Neural progenitor cell (in vitro differentiated cells): Measurements from ENCODE around the gene SNRNP70. TPM values are rescaled to one million over a fixed set of nuclear protein-coding genes. Genes with fewer than 3 reads are reported as not detected.
A peak's percentile ranks its signal among the peaks of the same experiment; 100 is the strongest.

Experiments
- DNase-seq: peaks from one replicate; pipeline ENCODE4 v3.0.0-alpha.2; 2016; ENCODE audit warnings: low spot score
- H2AFZ ChIP-seq: fragments of 200-600 bp; sonication (generic); replicated peaks from 2 replicates; pipeline ENCODE4 v1.6.1; 2016; ENCODE audit warnings: antibody characterized with exemption
- H3F3A ChIP-seq: fragments of 200-600 bp; sonication (generic); 2 replicates; pipeline ENCODE4 v1.6.1; 2016; ENCODE audit warnings: antibody characterized with exemption, low read depth
- H3K27ac ChIP-seq: fragments of 200-600 bp; sonication (generic); 2 replicates; pipeline ENCODE4 v1.5.1; 2016; ENCODE audit warnings: mild to moderate bottlenecking
- H3K27me3 ChIP-seq: fragments of 200-600 bp; sonication (generic); 2 replicates; pipeline ENCODE4 v1.6.1; 2016; ENCODE audit warnings: mild to moderate bottlenecking, moderate library complexity
- H3K36me3 ChIP-seq: fragments of 200-600 bp; sonication (generic); 2 replicates; pipeline ENCODE4 v1.5.1; 2016
- H3K4me1 ChIP-seq: fragments of 200-600 bp; sonication (generic); 2 replicates; pipeline ENCODE4 v1.6.1; 2016; ENCODE audit warnings: mixed run types
- H3K4me2 ChIP-seq: fragments of 200-600 bp; sonication (generic); 2 replicates; pipeline ENCODE4 v1.6.1; 2016
- H3K4me3 ChIP-seq: fragments of 200-600 bp; sonication (generic); 2 replicates; pipeline ENCODE4 v1.5.1; 2016
- H3K79me2 ChIP-seq: fragments of 200-600 bp; sonication (generic); 2 replicates; pipeline ENCODE4 v1.6.1; 2016; ENCODE audit warnings: low read depth
- H3K9ac ChIP-seq: fragments of 200-600 bp; sonication (generic); 2 replicates; pipeline ENCODE4 v1.6.1; 2016
- H3K9me3 ChIP-seq: fragments of 200-600 bp; sonication (generic); 2 replicates; pipeline ENCODE4 v1.5.1; 2016; ENCODE audit warnings: low read depth
- H4K20me1 ChIP-seq: fragments of 200-600 bp; sonication (generic); 2 replicates; pipeline ENCODE4 v1.6.1; 2016; ENCODE audit warnings: low read depth
- H3K27ac Mint-ChIP-seq: 3 replicates; pipeline ENCODE4 v1.8.0; 2021; ENCODE audit warnings: mixed read lengths
- H3K27me3 Mint-ChIP-seq: 2 replicates; pipeline ENCODE4 v1.8.0; 2022; ENCODE audit warnings: low read depth, mild to moderate bottlenecking, inconsistent platforms, moderate library complexity, mixed read lengths; ENCODE audit not compliant: insufficient read depth
- H3K36me3 Mint-ChIP-seq: 3 replicates; pipeline ENCODE4 v1.8.0; 2021; ENCODE audit warnings: mixed read lengths
- H3K4me1 Mint-ChIP-seq: 3 replicates; pipeline ENCODE4 v1.8.0; 2021; ENCODE audit warnings: mixed read lengths
- H3K4me3 Mint-ChIP-seq: 3 replicates; pipeline ENCODE4 v1.8.0; 2021; ENCODE audit warnings: mild to moderate bottlenecking, moderate library complexity, mixed read lengths
- H3K9me3 Mint-ChIP-seq: 3 replicates; pipeline ENCODE4 v1.8.0; 2020; ENCODE audit warnings: mixed read lengths
- EZH2 ChIP-seq: fragments of 200-600 bp; sonication (generic); IDR thresholded peaks from 2 replicates; pipeline ENCODE4 v1.6.1; 2017; ENCODE audit warnings: antibody characterized with exemption, mild to moderate bottlenecking, moderate library complexity
- EZH2phosphoT487 ChIP-seq: fragments of 200-600 bp; sonication (generic); IDR thresholded peaks from 2 replicates; pipeline ENCODE4 v1.6.1; 2017; ENCODE audit warnings: antibody characterized with exemption
- total RNA-seq: library from RNA; depleted of rRNA; stranded (reverse); fragments of >200 nt; gene quantifications from 2 replicates; pipeline ENCODE4 v1.2.3, GENCODE V29; 2015; ENCODE audit warnings: low replicate concordance
- TF ChIP-seq, protein P1 (sequence below): fragments of 200-600 bp; sonication (generic); IDR thresholded peaks from 2 replicates; pipeline ENCODE4 v1.5.1; 2017; ENCODE audit warnings: antibody characterized with exemption, mild to moderate bottlenecking

The SNRNP70 gene
- total RNA-seq, 1 donor from 2014 or later = 162 TPM

DNA sequence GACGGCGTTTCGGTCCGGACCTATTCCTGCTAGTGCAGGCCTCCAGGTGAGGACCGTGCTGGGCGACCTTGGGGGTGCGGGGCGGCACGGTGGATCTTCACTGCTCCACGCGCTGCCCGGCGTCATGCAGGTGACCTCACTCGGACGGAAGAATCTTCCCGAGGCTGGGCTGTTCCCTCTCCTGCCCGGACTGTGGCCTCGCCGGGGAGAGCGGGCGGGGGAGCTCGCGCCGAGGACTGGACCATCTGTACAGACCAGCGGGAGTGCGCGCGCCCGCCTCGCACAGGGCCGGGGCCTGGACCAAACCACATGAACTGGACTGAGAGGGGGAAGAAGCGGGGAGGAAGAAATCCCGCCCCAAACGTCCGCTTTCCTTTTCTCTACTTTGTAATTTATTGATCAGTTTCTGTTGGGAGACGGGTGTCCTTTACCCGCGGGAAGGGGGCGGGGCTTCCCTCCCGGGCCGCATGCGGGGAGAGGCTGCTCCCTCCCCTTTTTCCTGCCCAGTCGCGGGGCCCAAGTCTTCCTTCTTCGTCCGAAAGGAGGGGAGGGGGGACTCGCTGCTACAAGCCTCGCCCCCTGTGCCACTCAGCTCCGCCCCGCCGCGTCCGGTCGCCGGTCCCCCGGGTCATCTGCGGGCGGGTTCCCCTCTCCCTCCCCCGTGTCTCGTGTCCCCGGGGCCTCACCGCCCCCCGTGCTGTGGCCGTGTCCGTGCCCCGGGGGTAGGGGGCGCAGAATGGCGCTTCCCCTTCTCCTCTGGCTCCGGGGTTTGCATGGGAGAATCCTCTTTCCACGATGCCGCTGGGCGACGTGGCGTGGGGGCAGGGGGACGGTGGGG lies 65.1 kb downstream of the SNRNP70 start:
- H3K27ac ChIP-seq = peak overlapping the region; percentile 84
- peaks cover 6% of the 10 kb centered on the region for H4K20me1 ChIP-seq
- peaks cover 58% of the 10 kb centered on the region for H3F3A ChIP-seq
- H3K27ac Mint-ChIP-seq = peak overlapping the region; percentile 97
- H2AFZ ChIP-seq = peak overlapping the region; percentile 93
- peaks cover 10% of the 10 kb centered on the region for H3K27me3 Mint-ChIP-seq
- H3K4me2 ChIP-seq = peak overlapping the region; percentile 92
- peaks cover 38% of the 10 kb centered on the region for H3K4me1 Mint-ChIP-seq
- no peaks in the 10 kb centered on the region for H3K9me3 Mint-ChIP-seq
- peaks cover 37% of the 10 kb centered on the region for H3K27me3 ChIP-seq
- H3K36me3 Mint-ChIP-seq = peaks cover 6% of the 10 kb centered on the region
- no peak overlapping the region for H3K9ac ChIP-seq
- H3K4me3 ChIP-seq = peak overlapping the region; percentile 67
- no peaks in the 10 kb centered on the region for H3K9me3 ChIP-seq
- H3K4me3 Mint-ChIP-seq = peak overlapping the region; percentile 96
- H3K4me1 ChIP-seq = peaks cover 18% of the 10 kb centered on the region
- TF ChIP-seq EZH2phosphoT487 (no peak), EZH2 (no peak)
- TF ChIP-seq, protein P1, sequence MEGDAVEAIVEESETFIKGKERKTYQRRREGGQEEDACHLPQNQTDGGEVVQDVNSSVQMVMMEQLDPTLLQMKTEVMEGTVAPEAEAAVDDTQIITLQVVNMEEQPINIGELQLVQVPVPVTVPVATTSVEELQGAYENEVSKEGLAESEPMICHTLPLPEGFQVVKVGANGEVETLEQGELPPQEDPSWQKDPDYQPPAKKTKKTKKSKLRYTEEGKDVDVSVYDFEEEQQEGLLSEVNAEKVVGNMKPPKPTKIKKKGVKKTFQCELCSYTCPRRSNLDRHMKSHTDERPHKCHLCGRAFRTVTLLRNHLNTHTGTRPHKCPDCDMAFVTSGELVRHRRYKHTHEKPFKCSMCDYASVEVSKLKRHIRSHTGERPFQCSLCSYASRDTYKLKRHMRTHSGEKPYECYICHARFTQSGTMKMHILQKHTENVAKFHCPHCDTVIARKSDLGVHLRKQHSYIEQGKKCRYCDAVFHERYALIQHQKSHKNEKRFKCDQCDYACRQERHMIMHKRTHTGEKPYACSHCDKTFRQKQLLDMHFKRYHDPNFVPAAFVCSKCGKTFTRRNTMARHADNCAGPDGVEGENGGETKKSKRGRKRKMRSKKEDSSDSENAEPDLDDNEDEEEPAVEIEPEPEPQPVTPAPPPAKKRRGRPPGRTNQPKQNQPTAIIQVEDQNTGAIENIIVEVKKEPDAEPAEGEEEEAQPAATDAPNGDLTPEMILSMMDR = no peak
- peak; percentile 94 for DNase-seq
- H3K79me2 ChIP-seq = no peaks in the 10 kb centered on the region
- H3K36me3 ChIP-seq = no peaks in the 10 kb centered on the region

DNA sequence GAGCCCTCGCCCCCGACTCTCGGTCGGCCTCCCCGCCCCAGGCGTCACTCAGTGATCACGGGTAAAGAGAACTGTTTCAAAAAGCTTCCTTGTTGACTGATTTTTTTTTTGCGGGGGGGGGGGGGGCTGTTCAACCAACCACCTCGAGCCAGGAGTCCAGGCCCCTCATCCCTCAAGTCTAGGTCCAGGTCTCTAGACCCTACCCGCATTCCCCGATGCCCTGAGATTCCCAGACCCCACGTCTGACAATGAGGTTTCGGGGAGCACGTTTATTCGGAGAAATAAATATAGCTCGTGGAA lies 65.6 kb downstream of the SNRNP70 start:
- Histone ChIP-seq H3K9ac (no peak overlapping the region), H3K27ac (no peak overlapping the region), H3K4me2 (peak overlapping the region; percentile 92), H2AFZ (peak overlapping the region; percentile 93), H3K4me1 (peaks cover 24% of the 10 kb centered on the region), H3K9me3 (no peaks in the 10 kb centered on the region), H4K20me1 (peaks cover 10% of the 10 kb centered on the region), H3F3A (peaks cover 52% of the 10 kb centered on the region), H3K79me2 (no peaks in the 10 kb centered on the region), H3K27me3 (peaks cover 38% of the 10 kb centered on the region), H3K36me3 (no peaks in the 10 kb centered on the region), H3K4me3 (peak overlapping the region; percentile 67)
- no peak for DNase-seq
- Mint-ChIP-seq H3K27me3 (peaks cover 10% of the 10 kb centered on the region), H3K4me1 (peaks cover 38% of the 10 kb centered on the region), H3K27ac (no peak overlapping the region), H3K9me3 (no peaks in the 10 kb centered on the region), H3K4me3 (peak overlapping the region; percentile 96), H3K36me3 (peaks cover 6% of the 10 kb centered on the region)
- TF ChIP-seq EZH2 = no peak
- TF ChIP-seq, protein P1 = no peak
- no peak for TF ChIP-seq EZH2phosphoT487

DNA sequence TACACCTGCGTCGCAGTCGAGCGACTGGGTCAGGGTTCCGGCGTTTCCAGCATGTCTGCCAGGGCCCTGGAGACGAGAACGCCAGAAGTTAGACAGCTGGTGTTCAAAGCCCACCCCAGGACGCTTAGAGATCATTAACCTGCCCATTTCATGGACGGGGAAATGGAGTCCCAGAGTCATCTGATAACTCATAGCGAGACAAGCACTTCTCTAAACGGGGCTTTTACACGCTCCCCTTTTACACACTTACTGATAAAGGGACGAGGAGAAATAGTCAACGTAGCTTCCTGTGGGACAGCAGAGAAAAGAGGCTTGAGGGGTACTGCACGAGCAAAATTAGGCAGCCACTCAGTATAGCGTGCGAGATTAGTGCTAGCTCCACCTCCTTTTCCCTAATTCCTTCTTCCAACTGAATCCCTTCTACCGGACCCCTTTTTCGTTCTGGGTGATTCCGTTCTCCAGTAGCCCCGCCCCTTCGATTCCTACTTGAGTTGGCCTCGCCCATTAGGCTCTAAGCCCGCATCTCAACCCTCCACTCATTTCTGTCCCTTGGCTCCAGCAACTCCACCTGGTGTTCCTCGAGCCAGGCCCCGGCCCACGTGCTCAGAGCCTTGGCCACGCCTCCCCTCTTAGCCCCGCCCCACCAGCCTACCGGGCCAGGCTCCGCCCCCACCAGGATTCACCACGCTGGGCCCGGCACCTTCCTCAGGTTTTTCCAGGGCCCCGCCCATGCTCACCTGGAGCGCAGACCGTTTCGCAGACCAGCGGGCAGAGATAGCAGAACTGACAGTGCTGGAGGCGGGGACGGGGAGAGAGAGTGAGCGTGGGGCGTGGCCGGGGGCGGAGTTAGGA lies 66.2 kb downstream of the SNRNP70 start:
- no peak overlapping the region for H2AFZ ChIP-seq
- H3K27me3 Mint-ChIP-seq = peaks cover 10% of the 10 kb centered on the region

More for the DNA sequence above, 66.2 kb downstream of the SNRNP70 start:
- peak overlapping the region; percentile 67 for H3K4me3 ChIP-seq
- Mint-ChIP-seq H3K4me1 (peaks cover 36% of the 10 kb centered on the region), H3K27ac (peak overlapping the region; percentile 25), H3K36me3 (peaks cover 6% of the 10 kb centered on the region), H3K9me3 (no peaks in the 10 kb centered on the region), H3K4me3 (peak overlapping the region; percentile 96)
- peaks cover 43% of the 10 kb centered on the region for H3K27me3 ChIP-seq
- TF ChIP-seq, protein P1 = no peak
- no peak for TF ChIP-seq EZH2
- TF ChIP-seq EZH2phosphoT487 = no peak
- H3K9ac ChIP-seq = no peak overlapping the region
- no peaks in the 10 kb centered on the region for H3K79me2 ChIP-seq
- H3K27ac ChIP-seq = no peak overlapping the region
- peaks cover 47% of the 10 kb centered on the region for H3F3A ChIP-seq
- H3K4me2 ChIP-seq = peak overlapping the region; percentile 92
- peaks cover 23% of the 10 kb centered on the region for H3K4me1 ChIP-seq
- DNase-seq = peak; percentile 89
- peaks cover 10% of the 10 kb centered on the region for H4K20me1 ChIP-seq
- H3K9me3 ChIP-seq = no peaks in the 10 kb centered on the region
- no peaks in the 10 kb centered on the region for H3K36me3 ChIP-seq
